GM12865 (cell line): ENCODE data around the gene FGD6.

Experiments
- DNase-seq: peaks from one replicate; pipeline ENCODE4 v3.0.0; 2010; ENCODE audit warnings: low read depth
- H3K4me3 ChIP-seq: 2 replicates; pipeline ENCODE4 v1.5.1; 2011; ENCODE audit warnings: mild to moderate bottlenecking, low read depth, low read length, control low read depth
- CTCF ChIP-seq: IDR thresholded peaks from 2 replicates; pipeline ENCODE4 v1.5.1; 2011; ENCODE audit warnings: low read length, control low read depth, low read depth, inconsistent platforms; ENCODE audit not compliant: insufficient read depth; ENCODE audit errors: missing control alignments

FGD6 gene

GRCh38 chr12:95224202-95225170 lies 7.2 kb upstream of the FGD6 start:
- TF ChIP-seq CTCF, result no peak
- H3K4me3 ChIP-seq, result no peak overlapping the region
- DNase-seq, result no peak

GRCh38 chr12:95220726-95221125 lies 3.5 kb upstream of the FGD6 start:
- no peak overlapping the region for H3K4me3 ChIP-seq
- TF ChIP-seq CTCF, result no peak
- no peak for DNase-seq

GRCh38 chr12:95220190-95220589 lies 2.9 kb upstream of the FGD6 start:
- H3K4me3 ChIP-seq, result peak overlapping the region; percentile 80
- TF ChIP-seq CTCF, result no peak
- no peak for DNase-seq

GRCh38 chr12:95218150-95219133 lies 1.2 kb upstream of the FGD6 start:
- no peak for TF ChIP-seq CTCF
- peak; percentile 72 for DNase-seq

GRCh38 chr12:95216711-95217376 lies 423 bp downstream of the FGD6 start:
- TF ChIP-seq CTCF, result no peak
- peak; percentile 44 for DNase-seq
- H3K4me3 ChIP-seq, result peak overlapping the region; percentile 89

More at GRCh38 chr12:95218150-95219133, 1.2 kb upstream of the FGD6 start:
- peak overlapping the region; percentile 80 for H3K4me3 ChIP-seq

- peak; percentile 42 for DNase-seq
These were observed 1.3 kb downstream of the FGD6 start for GRCh38 chr12:95215949-95216348.

More at GRCh38 chr12:95215949-95216348, 1.3 kb downstream of the FGD6 start:
- no peak for TF ChIP-seq CTCF
- H3K4me3 ChIP-seq, result peak overlapping the region; percentile 89
